Kasumi-1 (cell line): ENCODE results near the gene PIGL.

Source experiments
- DNase-seq, 2 experiments: peaks; one replicate each; lab custom pipeline; 2025; lab: John Stamatoyannopoulos, UW

The PIGL gene

GRCh38 chr17:16353317-16354174 lies 136.5 kb downstream of the PIGL start, which contains the start of gene CENPV:
TSS of gene CENPV (minus strand) at chr17:16353469. CDS start at chr17:16353436, 33 bp downstream.
- peak in 1 of 2 experiments; percentile 20 for DNase-seq

DNA sequence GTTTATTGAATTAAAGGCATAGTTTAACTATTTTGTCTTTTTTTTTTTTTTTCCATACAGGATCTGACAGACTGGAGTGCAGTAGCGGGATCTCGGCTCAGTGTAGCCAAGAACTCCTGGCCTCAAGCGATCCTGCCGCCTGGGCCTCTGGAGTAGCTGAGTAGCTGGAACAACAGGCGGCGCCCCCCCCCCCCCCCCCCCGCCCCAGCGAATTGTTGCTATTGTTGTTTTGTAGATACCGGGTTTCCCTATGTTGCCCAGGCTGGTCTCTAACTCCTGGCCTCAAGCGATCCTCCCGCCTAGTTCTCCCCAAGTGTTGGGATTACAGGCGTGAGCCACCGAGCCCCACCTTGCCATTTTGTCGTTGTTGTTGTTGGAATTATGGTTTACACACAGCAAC lies 137.6 kb downstream of the PIGL start:
- no peak for DNase-seq

DNA sequence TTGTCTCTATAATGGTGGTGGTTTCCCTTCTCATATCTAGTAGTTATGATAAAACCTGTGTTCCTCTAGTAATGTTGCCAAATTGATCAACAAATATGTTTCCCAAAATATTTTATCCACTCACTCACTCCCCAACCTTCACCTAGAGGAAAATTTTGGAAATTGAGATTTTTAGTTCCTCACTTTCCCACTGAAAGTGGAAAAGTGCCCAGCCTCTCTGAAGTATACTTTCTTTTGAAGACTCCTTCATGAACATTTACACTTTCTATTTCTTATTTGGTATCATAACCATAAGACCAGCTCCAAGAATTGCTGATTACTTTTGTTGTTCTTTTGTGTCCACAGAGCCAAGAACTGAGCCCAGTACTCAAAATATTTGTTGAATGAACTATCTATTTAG lies 141.4 kb downstream of the PIGL start:
- no peak for DNase-seq

DNA sequence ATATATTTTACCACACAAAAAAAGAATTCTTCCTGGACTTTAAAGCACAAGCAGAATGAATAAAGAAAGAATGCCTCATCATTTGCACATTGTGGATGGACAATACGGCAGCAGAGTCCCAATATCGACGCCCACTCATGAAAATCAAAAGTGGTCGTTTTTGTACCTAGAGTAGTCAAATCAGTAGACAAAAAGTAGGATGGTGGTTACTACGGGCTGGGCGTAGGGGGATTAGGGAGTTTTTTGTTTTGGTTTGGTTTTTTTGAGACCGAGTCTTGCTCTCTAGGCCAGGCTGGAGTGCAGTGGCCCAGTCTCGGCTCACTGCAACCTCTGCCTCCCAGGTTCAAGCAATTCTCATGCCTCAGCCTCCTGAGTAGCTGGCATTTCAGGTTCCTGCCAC lies 144.9 kb downstream of the PIGL start:
- no peak for DNase-seq

GRCh38 chr17:16363749-16364536 lies 146.9 kb downstream of the PIGL start:
- DNase-seq: peak; percentile 58 to 77

DNA sequence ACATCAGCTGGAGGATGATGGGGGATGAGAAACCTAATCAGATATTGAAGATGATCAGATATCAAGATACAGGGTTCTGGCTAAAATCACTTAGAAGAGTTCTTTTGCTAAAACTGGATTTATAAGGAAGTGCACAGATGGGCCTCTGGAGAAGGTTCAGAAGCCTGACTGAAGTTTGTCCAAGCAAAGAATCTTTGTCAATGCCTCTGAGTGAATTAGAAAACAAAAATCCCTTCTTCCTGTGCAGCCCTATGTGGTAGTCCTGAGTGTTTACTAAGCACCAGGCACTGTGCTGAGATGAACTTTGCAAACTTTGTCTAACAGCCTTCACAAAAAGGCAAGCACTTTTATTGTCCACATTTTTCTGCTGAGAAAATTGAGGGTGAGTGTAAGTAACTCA lies 147.6 kb downstream of the PIGL start:
- no peak for DNase-seq

DNA sequence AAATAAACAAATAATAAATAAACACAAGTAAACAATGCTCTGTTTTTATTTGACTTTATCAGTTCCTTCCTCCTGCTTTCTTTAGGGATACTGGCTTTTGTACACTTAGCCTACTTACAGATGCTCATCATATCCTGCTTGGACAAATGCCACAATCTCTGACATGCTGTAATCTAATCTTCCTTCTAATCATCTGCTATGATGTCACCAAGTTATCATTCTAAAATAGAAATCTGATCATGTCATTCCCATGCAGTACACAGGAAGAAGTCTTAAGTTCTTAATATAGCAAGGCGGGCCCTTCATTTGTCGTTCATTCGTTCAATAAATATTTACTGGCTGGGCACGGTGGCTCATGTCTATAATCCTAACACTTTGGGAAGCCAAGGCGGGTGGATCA lies 154.7 kb downstream of the PIGL start:
- no peak for DNase-seq

DNA sequence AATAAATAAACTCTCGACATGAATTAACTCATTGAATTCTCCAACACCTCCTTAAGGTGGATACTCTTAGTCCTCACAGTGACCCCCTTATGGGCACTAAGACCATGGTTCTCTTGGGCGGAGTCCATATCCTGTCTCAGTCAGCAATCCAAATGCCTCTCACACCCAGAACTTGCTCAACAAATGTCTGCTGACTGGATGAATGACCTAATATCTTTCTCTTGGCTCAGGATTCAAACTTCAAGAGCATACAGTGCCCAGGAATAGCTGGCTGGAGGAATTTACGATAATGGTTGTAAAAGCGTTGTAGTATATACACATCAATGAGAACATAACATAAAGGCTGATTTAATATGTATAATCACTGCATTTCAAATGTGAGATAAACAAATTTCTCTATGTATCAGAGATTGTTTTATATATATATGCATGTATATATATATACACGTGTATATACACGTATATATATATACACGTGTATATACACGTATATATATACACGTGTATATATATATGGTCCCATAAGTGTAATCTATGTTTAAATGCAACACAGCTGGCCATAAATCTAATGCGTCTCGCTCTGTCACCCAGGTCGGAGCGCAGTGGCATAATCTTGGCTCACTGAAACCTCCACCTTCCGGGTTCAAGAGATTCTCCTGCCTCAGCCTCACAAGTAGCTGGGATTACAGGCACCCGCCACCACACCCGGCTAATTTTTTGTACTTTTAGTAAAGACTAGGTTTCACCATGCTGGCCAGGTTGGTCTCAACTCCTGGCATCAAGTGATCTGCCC lies 157.3 kb downstream of the PIGL start:
- DNase-seq: no peak
